Upper lobe of left lung (tissue), 4 donors: ENCODE measurements around the gene LRPAP1.
"Not testable (repeated sequence)": the region's sequence is repeated elsewhere in the genome, so short reads cannot be mapped to it uniquely, and the experiment has no call there.

ENCODE experiments used
- CTCF ChIP-seq, 6 experiments: fragments of 450-650 bp in 4 of 6; fragments of 200-600 bp in 2 of 6; sonication (generic) in 2 of 6; IDR thresholded peaks; one replicate each; pipeline ENCODE4 v1.5.1; 2016 to 2019; ENCODE audit warnings: antibody characterized with exemption in 6 of 6
- EP300 ChIP-seq, 4 donors: sonication (generic); formaldehyde crosslinking; IDR thresholded peaks; one replicate each; pipeline ENCODE4 v1.5.1; 2017; ENCODE audit warnings: antibody characterized with exemption in 4 of 4, control low read depth in 2 of 4
- POLR2A ChIP-seq, 4 donors: fragments of 450-650 bp; IDR thresholded peaks; one replicate each; pipeline ENCODE4 v1.5.1; 2016 to 2017; ENCODE audit warnings: antibody characterized with exemption in 4 of 4, mild to moderate bottlenecking in 2 of 4
- POLR2AphosphoS5 ChIP-seq, 2 donors: sonication (generic); formaldehyde crosslinking; IDR thresholded peaks; one replicate each; pipeline ENCODE4 v1.5.1; 2017; ENCODE audit warnings: antibody characterized with exemption in 2 of 2

DNA sequence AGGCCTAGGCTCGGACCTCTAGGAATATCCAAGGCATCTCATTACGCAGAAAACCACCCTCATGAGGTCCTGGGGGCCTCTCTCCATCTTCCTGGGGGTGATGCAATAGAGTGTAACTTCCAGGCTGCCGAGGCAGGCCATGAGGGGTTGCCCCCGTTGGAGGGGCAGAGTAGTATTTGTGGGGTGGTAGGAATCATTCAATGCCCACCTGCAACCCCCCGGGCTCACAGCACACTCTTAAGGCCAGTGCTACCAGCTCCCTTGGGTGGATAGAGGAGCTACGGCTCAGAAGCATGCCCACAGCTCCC, 17.4 kb upstream of the LRPAP1 start:
- not testable (repeated sequence) for TF ChIP-seq CTCF, POLR2A, EP300, POLR2AphosphoS5 (IDR thresholded peaks at IDR 0.05)
